GM10266 (cell line): ENCODE data around the gene NAPG.

ENCODE experiments used
- DNase-seq: peaks from one replicate; pipeline ENCODE4 v3.0.0; 2012; ENCODE audit errors: extremely low spot score
- TF ChIP-seq, protein P1 (sequence below): IDR thresholded peaks from 2 replicates; pipeline ENCODE4 v1.5.1; 2012; ENCODE audit warnings: mild to moderate bottlenecking, low read depth; ENCODE audit not compliant: control insufficient read depth, insufficient read depth; ENCODE audit errors: missing control alignments

The NAPG gene

DNA sequence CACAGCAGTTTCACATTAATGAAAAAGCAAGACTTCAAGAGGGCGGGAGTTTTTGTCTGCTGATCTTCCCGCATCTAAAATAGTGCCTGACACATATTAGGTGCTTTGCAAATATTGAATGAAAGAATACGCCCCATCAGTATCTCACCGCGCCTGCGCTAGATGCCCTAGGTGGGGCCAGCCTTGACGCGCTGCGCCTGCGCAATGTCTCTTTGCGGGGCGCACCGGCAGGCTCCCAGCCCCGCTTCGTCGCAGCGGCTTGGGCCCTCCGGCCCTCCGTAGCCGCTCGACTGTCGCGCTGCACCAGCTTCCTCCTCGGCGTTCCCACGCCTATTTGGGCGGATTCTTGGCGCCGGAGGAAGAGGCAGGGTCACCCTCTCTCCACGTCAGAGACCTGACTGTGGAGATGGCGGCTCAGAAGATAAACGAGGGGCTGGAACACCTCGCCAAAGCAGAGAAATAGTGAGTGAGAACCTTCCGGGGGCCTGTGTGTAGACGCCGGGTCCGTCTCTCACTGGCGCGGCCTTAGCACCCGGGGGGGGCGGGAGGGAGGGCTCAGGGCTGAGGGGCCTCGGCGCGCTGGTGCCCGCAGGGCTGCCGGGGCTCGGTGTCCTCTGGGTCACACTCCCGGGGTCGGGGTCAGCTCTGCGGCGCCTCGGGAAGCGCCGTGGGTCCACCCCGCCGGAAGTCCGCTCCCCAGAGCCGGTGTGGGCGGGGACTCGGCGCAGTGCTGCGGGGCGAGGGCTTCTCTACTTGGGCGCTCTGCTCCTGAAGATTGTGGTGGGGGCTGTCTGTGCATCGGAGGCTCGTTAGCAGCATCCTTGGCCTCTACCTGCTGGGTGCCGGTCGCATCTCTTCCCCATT lies at the start of gene NAPG:
Gene NAPG (plus strand): TSS at position 331 of the 864 bp plus-strand sequence. CDS start 76 bp downstream, at position 407.
- peak; percentile 96 for DNase-seq
- TF ChIP-seq, protein P1, sequence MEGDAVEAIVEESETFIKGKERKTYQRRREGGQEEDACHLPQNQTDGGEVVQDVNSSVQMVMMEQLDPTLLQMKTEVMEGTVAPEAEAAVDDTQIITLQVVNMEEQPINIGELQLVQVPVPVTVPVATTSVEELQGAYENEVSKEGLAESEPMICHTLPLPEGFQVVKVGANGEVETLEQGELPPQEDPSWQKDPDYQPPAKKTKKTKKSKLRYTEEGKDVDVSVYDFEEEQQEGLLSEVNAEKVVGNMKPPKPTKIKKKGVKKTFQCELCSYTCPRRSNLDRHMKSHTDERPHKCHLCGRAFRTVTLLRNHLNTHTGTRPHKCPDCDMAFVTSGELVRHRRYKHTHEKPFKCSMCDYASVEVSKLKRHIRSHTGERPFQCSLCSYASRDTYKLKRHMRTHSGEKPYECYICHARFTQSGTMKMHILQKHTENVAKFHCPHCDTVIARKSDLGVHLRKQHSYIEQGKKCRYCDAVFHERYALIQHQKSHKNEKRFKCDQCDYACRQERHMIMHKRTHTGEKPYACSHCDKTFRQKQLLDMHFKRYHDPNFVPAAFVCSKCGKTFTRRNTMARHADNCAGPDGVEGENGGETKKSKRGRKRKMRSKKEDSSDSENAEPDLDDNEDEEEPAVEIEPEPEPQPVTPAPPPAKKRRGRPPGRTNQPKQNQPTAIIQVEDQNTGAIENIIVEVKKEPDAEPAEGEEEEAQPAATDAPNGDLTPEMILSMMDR = no peak

- TF ChIP-seq, protein P1 = no peak
- DNase-seq = no peak
These were observed 49.5 kb upstream of the NAPG start for GRCh38 chr18:10476338-10476791.

DNA sequence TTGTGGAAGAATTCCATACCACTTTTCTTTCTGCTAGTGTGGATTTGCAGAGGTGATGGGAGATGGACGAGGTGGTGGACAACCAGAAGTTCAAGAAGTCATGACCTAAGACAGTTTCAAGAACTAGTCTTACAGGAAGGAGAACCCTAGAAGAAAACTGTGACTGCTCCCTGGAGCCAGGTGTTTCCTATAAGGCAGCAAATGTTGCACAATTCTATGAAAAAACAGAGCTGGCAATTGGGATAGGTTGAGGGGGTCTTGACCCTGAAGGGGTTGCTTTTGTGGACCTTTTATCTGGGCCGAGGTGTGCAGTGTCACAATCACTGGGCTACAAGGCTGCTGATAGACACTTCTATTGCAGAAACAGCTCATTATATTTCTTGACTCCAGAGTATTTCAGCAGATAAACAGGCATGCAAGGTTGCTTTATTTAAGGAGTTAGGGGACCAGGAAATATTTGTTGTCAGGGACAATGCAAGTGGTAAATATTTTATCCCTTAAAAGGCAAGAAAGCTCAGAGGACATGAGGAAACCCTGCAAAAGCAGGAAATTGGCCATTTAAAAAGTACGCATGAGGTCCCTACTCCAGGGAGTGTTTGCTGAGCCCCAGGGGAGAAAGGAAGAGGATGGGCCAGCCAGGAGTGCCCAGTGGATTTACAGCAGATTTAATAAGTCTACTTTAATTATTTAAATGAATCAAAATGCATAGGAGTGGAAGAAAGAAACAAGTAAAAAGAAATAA lies 48.5 kb upstream of the NAPG start:
- TF ChIP-seq, protein P1 = no peak
- DNase-seq = no peak

DNA sequence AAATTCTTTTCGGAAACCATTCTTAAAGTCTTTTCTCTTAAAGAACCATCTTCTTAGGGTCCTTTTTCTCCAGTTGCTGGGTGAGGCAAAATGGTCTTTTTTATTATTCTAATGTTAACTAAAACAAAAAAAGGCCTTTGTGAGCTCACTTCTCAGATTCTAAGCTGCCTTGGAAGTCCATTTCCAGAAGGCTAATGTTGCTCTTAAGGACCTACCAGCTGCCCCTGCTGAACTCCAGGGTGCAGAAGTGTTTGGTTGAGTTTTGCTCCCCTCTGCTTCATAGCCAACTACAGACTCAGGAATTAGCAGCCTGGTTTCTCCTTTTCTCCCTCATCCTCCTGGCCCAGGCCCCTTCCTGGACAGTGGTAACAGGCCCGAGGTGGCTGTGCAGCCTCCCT lies 48.0 kb upstream of the NAPG start:
- no peak for DNase-seq
- TF ChIP-seq, protein P1 = no peak

DNA sequence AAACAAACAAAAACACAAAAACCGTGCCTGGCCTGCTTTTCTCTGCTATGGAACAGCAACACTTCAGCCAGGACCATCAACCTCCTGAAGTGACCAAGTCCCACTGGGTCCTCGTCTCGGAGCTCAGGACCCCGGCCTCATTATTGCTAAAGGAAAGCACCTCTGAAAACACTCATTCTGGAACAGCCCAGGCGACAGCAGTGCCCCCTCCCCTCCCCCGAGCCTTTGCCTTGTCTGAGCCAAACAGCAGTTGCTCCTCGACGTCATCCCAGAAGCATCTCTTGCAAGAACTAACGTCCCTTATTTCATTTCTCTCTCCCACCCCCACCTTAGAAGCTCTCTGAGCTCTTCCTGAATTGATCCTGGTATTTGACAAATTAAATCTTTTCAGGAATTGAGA lies 44.0 kb upstream of the NAPG start:
- DNase-seq = no peak

GRCh38 chr18:10482363-10482984 lies 43.4 kb upstream of the NAPG start:
- DNase-seq = no peak
- TF ChIP-seq, protein P1 = peak; percentile 19

More for the DNA sequence above, 44.0 kb upstream of the NAPG start:
- TF ChIP-seq, protein P1 = no peak
